KMS-11 (cell line): Measurements from ENCODE around the gene TMPRSS13.

ENCODE experiments used
- H2AFZ ChIP-seq: fragments of 200-600 bp; sonication (generic); 2 replicates; pipeline ENCODE4 v1.6.1; 2016; ENCODE audit warnings: antibody characterized with exemption, mixed run types, low read depth
- H3K27ac ChIP-seq: fragments of 200-600 bp; sonication (generic); 2 replicates; pipeline ENCODE4 v1.6.1; 2016; ENCODE audit warnings: mild to moderate bottlenecking, mixed run types
- H3K27me3 ChIP-seq: fragments of 200-600 bp; sonication (generic); 2 replicates; pipeline ENCODE4 v1.6.1; 2017; ENCODE audit warnings: mild to moderate bottlenecking, low read depth, mixed run types, moderate library complexity; ENCODE audit not compliant: insufficient read depth
- H3K36me3 ChIP-seq: fragments of 200-600 bp; sonication (generic); 2 replicates; pipeline ENCODE4 v1.6.1; 2017; ENCODE audit warnings: mild to moderate bottlenecking, mixed run types; ENCODE audit not compliant: insufficient read depth
- H3K4me1 ChIP-seq: fragments of 200-600 bp; sonication (generic); 2 replicates; pipeline ENCODE4 v1.6.1; 2016; ENCODE audit warnings: mild to moderate bottlenecking, low read depth, mixed run types; ENCODE audit not compliant: poor library complexity, severe bottlenecking
- H3K4me2 ChIP-seq: fragments of 200-600 bp; sonication (generic); 2 replicates; pipeline ENCODE4 v1.7.0; 2016; ENCODE audit warnings: mild to moderate bottlenecking, mixed run types
- H3K4me3 ChIP-seq: fragments of 200-600 bp; sonication (generic); IDR thresholded peaks from 2 replicates; pipeline ENCODE4 v1.6.1; 2017; ENCODE audit warnings: low read depth, low read length, mixed read lengths; ENCODE audit not compliant: insufficient read depth
- H3K79me2 ChIP-seq: fragments of 200-600 bp; sonication (generic); 2 replicates; pipeline ENCODE4 v1.6.1; 2016; ENCODE audit warnings: low read depth, mixed run types; ENCODE audit not compliant: insufficient read depth
- H3K9ac ChIP-seq: fragments of 200-600 bp; sonication (generic); 2 replicates; pipeline ENCODE4 v1.6.1; 2016; ENCODE audit warnings: mild to moderate bottlenecking, mixed run types
- H4K20me1 ChIP-seq: fragments of 200-600 bp; sonication (generic); 2 replicates; pipeline ENCODE4 v1.6.1; 2016; ENCODE audit warnings: mild to moderate bottlenecking, mixed run types; ENCODE audit not compliant: insufficient read depth
- TF ChIP-seq, protein P1 (sequence below): fragments of 200-600 bp; sonication (generic); conservative IDR thresholded peaks from 2 replicates; pipeline ENCODE4 v1.6.1; 2017; ENCODE audit warnings: low read depth, mild to moderate bottlenecking, antibody characterized with exemption, low read length, moderate library complexity, mixed read lengths

TMPRSS13 gene

DNA sequence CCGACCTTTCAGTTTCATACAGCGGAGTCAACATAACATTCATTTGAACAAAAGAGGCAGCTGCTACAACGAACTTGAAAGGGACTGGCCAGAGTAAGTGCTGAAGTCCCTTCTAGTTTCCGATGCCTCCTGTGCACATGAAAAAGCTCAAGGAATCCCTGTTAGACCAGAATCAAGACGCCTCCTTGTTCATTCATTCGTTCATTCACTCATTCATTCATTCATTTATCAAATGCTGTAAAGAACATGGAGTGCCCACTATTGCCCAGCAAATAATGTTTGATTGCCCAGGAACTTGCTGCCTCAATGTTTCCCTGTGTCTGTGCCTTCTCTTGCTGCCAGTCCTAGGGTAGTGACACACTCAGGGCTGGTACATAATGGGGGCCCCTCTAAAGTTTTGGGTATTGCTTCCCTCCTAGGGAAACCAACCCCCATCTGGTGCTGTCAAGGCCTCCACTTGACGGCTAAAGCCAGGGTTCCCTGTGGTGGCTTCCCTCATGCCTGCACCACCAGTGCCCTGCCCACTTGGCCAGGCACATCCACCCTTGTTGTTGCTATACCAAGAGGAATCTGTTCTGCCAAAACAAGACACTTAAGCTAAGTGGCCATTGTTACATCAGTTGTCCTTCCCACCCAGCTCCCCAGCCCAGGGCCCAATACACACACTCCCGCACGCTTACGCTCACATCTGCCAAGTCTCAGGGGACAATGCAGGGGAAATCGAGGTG is 3.8 kb downstream of the TMPRSS13 start:
- H3K79me2 ChIP-seq, result no peaks in the 10 kb centered on the region
- no peak overlapping the region for H3K4me3 ChIP-seq
- H3K27me3 ChIP-seq, result no peaks in the 10 kb centered on the region
- no peak overlapping the region for H3K9ac ChIP-seq
- H3K27ac ChIP-seq, result no peak overlapping the region
- no peaks in the 10 kb centered on the region for H4K20me1 ChIP-seq
- H3K4me1 ChIP-seq, result no peaks in the 10 kb centered on the region
- no peak overlapping the region for H3K4me2 ChIP-seq
- no peaks in the 10 kb centered on the region for H3K36me3 ChIP-seq
- H2AFZ ChIP-seq, result no peak overlapping the region
- TF ChIP-seq, protein P1, sequence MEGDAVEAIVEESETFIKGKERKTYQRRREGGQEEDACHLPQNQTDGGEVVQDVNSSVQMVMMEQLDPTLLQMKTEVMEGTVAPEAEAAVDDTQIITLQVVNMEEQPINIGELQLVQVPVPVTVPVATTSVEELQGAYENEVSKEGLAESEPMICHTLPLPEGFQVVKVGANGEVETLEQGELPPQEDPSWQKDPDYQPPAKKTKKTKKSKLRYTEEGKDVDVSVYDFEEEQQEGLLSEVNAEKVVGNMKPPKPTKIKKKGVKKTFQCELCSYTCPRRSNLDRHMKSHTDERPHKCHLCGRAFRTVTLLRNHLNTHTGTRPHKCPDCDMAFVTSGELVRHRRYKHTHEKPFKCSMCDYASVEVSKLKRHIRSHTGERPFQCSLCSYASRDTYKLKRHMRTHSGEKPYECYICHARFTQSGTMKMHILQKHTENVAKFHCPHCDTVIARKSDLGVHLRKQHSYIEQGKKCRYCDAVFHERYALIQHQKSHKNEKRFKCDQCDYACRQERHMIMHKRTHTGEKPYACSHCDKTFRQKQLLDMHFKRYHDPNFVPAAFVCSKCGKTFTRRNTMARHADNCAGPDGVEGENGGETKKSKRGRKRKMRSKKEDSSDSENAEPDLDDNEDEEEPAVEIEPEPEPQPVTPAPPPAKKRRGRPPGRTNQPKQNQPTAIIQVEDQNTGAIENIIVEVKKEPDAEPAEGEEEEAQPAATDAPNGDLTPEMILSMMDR, result no peak

DNA sequence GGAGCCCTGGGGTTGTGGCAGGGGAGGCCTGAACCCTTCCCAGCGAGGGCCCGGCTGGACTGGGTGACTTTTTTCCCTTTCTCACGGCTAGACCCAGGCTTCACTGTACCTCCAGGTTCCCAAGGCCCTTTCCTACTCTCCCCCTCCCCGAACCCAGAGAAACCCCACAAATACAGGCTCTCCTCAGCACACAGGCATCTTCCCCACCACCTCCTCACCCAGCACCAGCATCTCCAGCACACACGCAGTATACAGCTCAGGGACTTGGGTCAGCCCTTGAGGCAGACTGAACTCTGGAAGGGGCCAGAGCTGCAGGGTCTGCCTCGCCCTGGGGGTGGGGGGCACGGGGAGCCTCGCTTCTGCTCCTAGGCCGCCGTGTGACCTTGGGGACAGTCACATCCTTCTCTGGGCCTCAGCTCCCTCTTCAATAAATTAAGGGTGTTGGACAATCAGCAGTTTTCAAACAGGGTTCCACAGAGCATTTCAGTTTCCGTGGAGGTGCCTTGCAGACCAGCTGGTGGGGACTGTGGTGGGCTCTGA is 4.5 kb downstream of the TMPRSS13 start:
- no peaks in the 10 kb centered on the region for H3K36me3 ChIP-seq
- TF ChIP-seq, protein P1, result no peak
- no peak overlapping the region for H3K4me2 ChIP-seq
- H3K9ac ChIP-seq, result no peak overlapping the region
- no peaks in the 10 kb centered on the region for H3K27me3 ChIP-seq
- no peak overlapping the region for H2AFZ ChIP-seq
- no peak overlapping the region for H3K27ac ChIP-seq
- H3K4me3 ChIP-seq, result no peak overlapping the region
- no peaks in the 10 kb centered on the region for H3K4me1 ChIP-seq
- no peaks in the 10 kb centered on the region for H4K20me1 ChIP-seq
- H3K79me2 ChIP-seq, result no peaks in the 10 kb centered on the region

DNA sequence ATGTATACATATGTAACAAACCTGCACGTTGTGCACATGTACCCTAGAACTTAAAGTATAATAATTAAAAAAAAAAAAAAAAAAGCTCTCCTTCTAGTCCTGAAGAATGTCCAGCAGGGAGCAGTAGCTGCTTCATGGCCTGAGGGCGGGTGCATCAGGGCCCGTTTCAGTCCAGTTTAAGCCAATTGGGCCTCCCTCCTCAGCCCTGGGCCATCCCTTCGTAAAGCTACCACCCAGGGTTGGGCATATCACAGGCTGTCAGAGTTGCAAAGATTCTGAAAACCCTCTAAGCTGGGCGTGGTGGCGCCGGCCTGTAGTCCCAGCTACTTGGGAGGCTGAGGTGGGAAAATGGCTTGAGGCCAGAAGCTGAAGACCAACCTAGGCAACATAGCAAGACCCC is 5.4 kb downstream of the TMPRSS13 start:
- Histone ChIP-seq H3K4me2 (no peak overlapping the region), H3K27ac (no peak overlapping the region), H3K4me1 (no peaks in the 10 kb centered on the region), H3K9ac (no peak overlapping the region), H3K27me3 (no peaks in the 10 kb centered on the region), H4K20me1 (no peaks in the 10 kb centered on the region), H3K36me3 (no peaks in the 10 kb centered on the region), H3K79me2 (no peaks in the 10 kb centered on the region), H3K4me3 (no peak overlapping the region), H2AFZ (no peak overlapping the region)
- TF ChIP-seq, protein P1, result no peak

DNA sequence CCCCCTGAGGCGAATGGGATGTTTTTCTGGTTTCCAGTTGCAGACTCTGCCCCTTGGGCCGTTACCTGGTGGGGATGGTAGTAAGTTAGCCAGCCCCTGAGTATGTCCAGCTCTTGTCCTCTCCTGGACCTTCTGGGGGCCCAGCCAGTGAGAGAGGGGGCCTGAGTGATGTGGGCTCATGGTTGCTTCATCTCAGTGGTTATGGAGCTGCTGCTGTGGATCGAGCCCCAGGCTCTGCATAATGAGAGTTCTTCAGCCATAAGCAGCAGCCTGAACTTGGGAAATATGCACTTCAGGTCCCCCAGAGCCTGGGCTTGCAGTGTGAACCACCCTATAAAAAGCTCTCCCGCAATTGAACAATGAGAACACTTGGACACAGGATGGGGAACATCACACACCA is 5.9 kb downstream of the TMPRSS13 start:
- TF ChIP-seq, protein P1, result no peak
- no peak overlapping the region for H3K9ac ChIP-seq

More for the DNA sequence above, 5.9 kb downstream of the TMPRSS13 start:
- Histone ChIP-seq H3K79me2 (no peaks in the 10 kb centered on the region), H2AFZ (no peak overlapping the region), H3K4me3 (no peak overlapping the region), H3K27ac (no peak overlapping the region), H3K4me1 (no peaks in the 10 kb centered on the region), H3K36me3 (no peaks in the 10 kb centered on the region), H3K4me2 (no peak overlapping the region), H4K20me1 (no peaks in the 10 kb centered on the region), H3K27me3 (no peaks in the 10 kb centered on the region)
